Measurements from ENCODE around the gene PHACTR3. TPM values are rescaled to one million over a fixed set of nuclear protein-coding genes. Genes with fewer than 3 reads are reported as not detected.

The PHACTR3 gene
- total RNA-seq, 1 experiment from 2014 or later: 0.10 TPM

GRCh38 chr20:59816146-59816738 lies 211.9 kb downstream of the PHACTR3 start:
- Histone ChIP-seq H3K9me3 (ENCODE audit: control insufficient read depth, insufficient read depth, low read depth, low read length) (no peaks in the 10 kb centered on the region), H3K27me3 (ENCODE audit: control insufficient read depth, insufficient read depth, low read length) (peaks cover 2% of the 10 kb centered on the region; the same call in 1 of the 2 replicates), H3K4me3 (ENCODE audit: low read depth in 2 of 2, low read length in 2 of 2) (no peak overlapping the region), H3K4me1 (ENCODE audit: control insufficient read depth, insufficient read depth, low read length) (no peaks in the 10 kb centered on the region), H3K36me3 (ENCODE audit: control insufficient read depth, insufficient read depth, low read length) (no peaks in the 10 kb centered on the region), H3K27ac (ENCODE audit: low read length) (no peak overlapping the region)
- DNase-seq (ENCODE audit: low read depth, low spot score) (no peak), ATAC-seq (no peak)
- in situ Hi-C loops (cut with HindIII; ENCODE audit: low pct_unique_long_range_greater_than_20kb, low sequenced_read_pairs): no loop called here
- intact Hi-C loops (cut with micrococcal nuclease; ENCODE audit: unreplicated experiment): no loop called here
- CTCF ChIA-PET: no interaction called here
- BruUV-seq (replicated peaks): no TSS peak
- POLR2A ChIA-PET: no interaction called here
- TF ChIP-seq TCF7L2 (IDR thresholded peaks at IDR 0.05; ENCODE audit: low read depth, low read length): no peak
- no peak for TF ChIP-seq SIN3A (IDR thresholded peaks at IDR 0.05; ENCODE audit: borderline replicate concordance, insufficient read depth, low read depth, low read length)
- TF ChIP-seq CTCF (IDR thresholded peaks at IDR 0.05): no peak
- no peak for TF ChIP-seq REST (IDR thresholded peaks at IDR 0.05; ENCODE audit: insufficient read depth in 1 of 2, low read depth in 2 of 2, low read length in 1 of 2)
- no peak for TF ChIP-seq POLR2AphosphoS5 (IDR thresholded peaks at IDR 0.05; ENCODE audit: low read depth, low read length)

- ATAC-seq (no peak), DNase-seq (ENCODE audit: low read depth, low spot score) (no peak)
- no peak for TF ChIP-seq SIN3A (IDR thresholded peaks at IDR 0.05; ENCODE audit: borderline replicate concordance, insufficient read depth, low read depth, low read length)
- TF ChIP-seq REST (IDR thresholded peaks at IDR 0.05; ENCODE audit: insufficient read depth in 1 of 2, low read depth in 2 of 2, low read length in 1 of 2): no peak
- TF ChIP-seq CTCF (IDR thresholded peaks at IDR 0.05): no peak
- TF ChIP-seq POLR2AphosphoS5 (IDR thresholded peaks at IDR 0.05; ENCODE audit: low read depth, low read length): no peak
- no peak for TF ChIP-seq TCF7L2 (IDR thresholded peaks at IDR 0.05; ENCODE audit: low read depth, low read length)
- intact Hi-C loops (cut with micrococcal nuclease; ENCODE audit: unreplicated experiment) (no loop called here), in situ Hi-C loops (cut with HindIII; ENCODE audit: low pct_unique_long_range_greater_than_20kb, low sequenced_read_pairs) (no loop called here)
- H3K4me3 ChIP-seq (ENCODE audit: low read depth in 2 of 2, low read length in 2 of 2): no peak overlapping the region
- POLR2A ChIA-PET: no interaction called here
- H3K36me3 ChIP-seq (ENCODE audit: control insufficient read depth, insufficient read depth, low read length): no peaks in the 10 kb centered on the region
- H3K9me3 ChIP-seq (ENCODE audit: control insufficient read depth, insufficient read depth, low read depth, low read length): no peaks in the 10 kb centered on the region
- no peaks in the 10 kb centered on the region for H3K4me1 ChIP-seq (ENCODE audit: control insufficient read depth, insufficient read depth, low read length)
- H3K27ac ChIP-seq (ENCODE audit: low read length): no peak overlapping the region
- CTCF ChIA-PET: interaction anchor here (0.5 kb wide), 1 partner anchor 35 kb away, joined by 3 read pairs; no protein-coding TSS in a partner anchor
- no TSS peak for BruUV-seq (replicated peaks)
- peaks cover 2% of the 10 kb centered on the region; the same call in 1 of the 2 replicates for H3K27me3 ChIP-seq (ENCODE audit: control insufficient read depth, insufficient read depth, low read length)
Observed at GRCh38 chr20:59817406-59817805, 213.1 kb downstream of the PHACTR3 start.
